Kidney epithelial cell (primary cell): ENCODE data around the gene RAP2A. TPM values are rescaled to one million over a fixed set of nuclear protein-coding genes. Genes with fewer than 3 reads are reported as not detected.

Experiments used
- DNase-seq: peaks from one replicate; pipeline ENCODE4 v3.0.0-alpha.2; 2010; ENCODE audit warnings: low read depth
- H3K27me3 ChIP-seq: 2 replicates; pipeline ENCODE4 v1.6.0; 2011; ENCODE audit warnings: low read length; ENCODE audit not compliant: control insufficient read depth, insufficient read depth
- H3K36me3 ChIP-seq: 2 replicates; pipeline ENCODE4 v1.5.1; 2011; ENCODE audit warnings: low read length; ENCODE audit not compliant: control insufficient read depth, insufficient read depth
- H3K4me3 ChIP-seq: 2 replicates; pipeline ENCODE4 v1.5.1; 2011; ENCODE audit warnings: low read depth, mild to moderate bottlenecking, control low read depth, low read length
- total RNA-seq: library from RNA; depleted of rRNA; stranded (reverse); fragments of >200 nt; gene quantifications from 2 replicates; pipeline ENCODE4 v1.2.3, GENCODE V29; 2015
- TF ChIP-seq, protein P1 (sequence below): IDR thresholded peaks from 2 replicates; pipeline ENCODE4 v1.5.1; 2011; ENCODE audit warnings: mild to moderate bottlenecking, moderate library complexity, low read length, control low read depth, inconsistent platforms; ENCODE audit not compliant: insufficient read depth, poor library complexity, severe bottlenecking

The RAP2A gene
- total RNA-seq, 1 donor from 2014 or later: 18.9 TPM

DNA sequence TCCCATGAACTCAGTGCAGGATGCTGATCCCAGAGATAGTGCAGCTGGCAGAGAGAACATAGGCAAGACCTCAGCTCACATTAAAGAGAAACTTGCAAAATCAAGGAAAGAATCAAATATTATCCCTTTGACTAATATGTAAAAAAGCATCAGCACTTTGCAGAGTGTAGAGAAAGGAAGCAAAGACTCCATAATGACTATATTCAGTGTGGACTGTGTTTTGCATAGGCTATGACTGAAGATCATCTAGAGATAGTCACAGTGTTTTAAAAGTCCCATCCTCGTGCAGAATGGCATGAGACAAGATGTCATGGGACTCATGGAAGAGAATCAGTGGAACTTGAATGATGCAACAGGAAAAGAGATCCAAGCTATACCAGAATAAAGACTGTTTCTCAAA lies 84.0 kb downstream of the RAP2A start:
- Histone ChIP-seq H3K27me3 (no peaks in the 10 kb centered on the region), H3K36me3 (no peaks in the 10 kb centered on the region), H3K4me3 (no peak overlapping the region)
- no peak for DNase-seq
- TF ChIP-seq, protein P1, sequence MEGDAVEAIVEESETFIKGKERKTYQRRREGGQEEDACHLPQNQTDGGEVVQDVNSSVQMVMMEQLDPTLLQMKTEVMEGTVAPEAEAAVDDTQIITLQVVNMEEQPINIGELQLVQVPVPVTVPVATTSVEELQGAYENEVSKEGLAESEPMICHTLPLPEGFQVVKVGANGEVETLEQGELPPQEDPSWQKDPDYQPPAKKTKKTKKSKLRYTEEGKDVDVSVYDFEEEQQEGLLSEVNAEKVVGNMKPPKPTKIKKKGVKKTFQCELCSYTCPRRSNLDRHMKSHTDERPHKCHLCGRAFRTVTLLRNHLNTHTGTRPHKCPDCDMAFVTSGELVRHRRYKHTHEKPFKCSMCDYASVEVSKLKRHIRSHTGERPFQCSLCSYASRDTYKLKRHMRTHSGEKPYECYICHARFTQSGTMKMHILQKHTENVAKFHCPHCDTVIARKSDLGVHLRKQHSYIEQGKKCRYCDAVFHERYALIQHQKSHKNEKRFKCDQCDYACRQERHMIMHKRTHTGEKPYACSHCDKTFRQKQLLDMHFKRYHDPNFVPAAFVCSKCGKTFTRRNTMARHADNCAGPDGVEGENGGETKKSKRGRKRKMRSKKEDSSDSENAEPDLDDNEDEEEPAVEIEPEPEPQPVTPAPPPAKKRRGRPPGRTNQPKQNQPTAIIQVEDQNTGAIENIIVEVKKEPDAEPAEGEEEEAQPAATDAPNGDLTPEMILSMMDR: no peak

Other genes starting within 250 kb of the RAP2A start
- 42.4 and 45.0 TPM in 2 replicates for gene MBNL2, start 211.8 kb upstream of the RAP2A start, total RNA-seq